HG03439 (cell line): Measurements from ENCODE around the gene ABCC8.

Source experiments
- ATAC-seq: cut with Tn5 transposase; IDR thresholded peaks from one replicate; pipeline ENCODE4 v1.9.1; 2021; ENCODE audit warnings: mild to moderate bottlenecking, moderate library complexity; ENCODE audit not compliant: unreplicated experiment

The ABCC8 gene

GRCh38 chr11:17366495-17366894, 110.2 kb downstream of the ABCC8 start:
- ATAC-seq: no peak

GRCh38 chr11:17354601-17354991, 122.0 kb downstream of the ABCC8 start:
- no peak for ATAC-seq

GRCh38 chr11:17353821-17354600, 122.6 kb downstream of the ABCC8 start:
- ATAC-seq: no peak

GRCh38 chr11:17352950-17353820, 123.5 kb downstream of the ABCC8 start:
- ATAC-seq: peak; percentile 46

- no peak for ATAC-seq
Observed at GRCh38 chr11:17351510-17352176, 125.0 kb downstream of the ABCC8 start, which contains the start of gene NCR3LG1. NCR3LG1 (plus strand) TSS chr11:17351800; CDS start chr11:17351970, 170 bp downstream.

- ATAC-seq: no peak
Observed at GRCh38 chr11:17351172-17351509, 125.5 kb downstream of the ABCC8 start.

- no peak for ATAC-seq
Observed at GRCh38 chr11:17350455-17351171, 126.0 kb downstream of the ABCC8 start.

GRCh38 chr11:17347676-17348075, 129.0 kb downstream of the ABCC8 start:
- no peak for ATAC-seq

GRCh38 chr11:17343907-17344306, 132.7 kb downstream of the ABCC8 start:
- no peak for ATAC-seq

- ATAC-seq: no peak
Observed at GRCh38 chr11:17343257-17343656, 133.4 kb downstream of the ABCC8 start.
